ENCODE measurements around the gene PKP4. TPM values are rescaled to one million over a fixed set of nuclear protein-coding genes. Genes with fewer than 3 reads are reported as not detected.
"Not testable (repeated sequence)": the region's sequence is repeated elsewhere in the genome, so short reads cannot be mapped to it uniquely, and the experiment has no call there.

The PKP4 gene
- total and polyA plus RNA-seq, 11 donors: 17.6 to 66.7 (median 49.0) TPM

DNA sequence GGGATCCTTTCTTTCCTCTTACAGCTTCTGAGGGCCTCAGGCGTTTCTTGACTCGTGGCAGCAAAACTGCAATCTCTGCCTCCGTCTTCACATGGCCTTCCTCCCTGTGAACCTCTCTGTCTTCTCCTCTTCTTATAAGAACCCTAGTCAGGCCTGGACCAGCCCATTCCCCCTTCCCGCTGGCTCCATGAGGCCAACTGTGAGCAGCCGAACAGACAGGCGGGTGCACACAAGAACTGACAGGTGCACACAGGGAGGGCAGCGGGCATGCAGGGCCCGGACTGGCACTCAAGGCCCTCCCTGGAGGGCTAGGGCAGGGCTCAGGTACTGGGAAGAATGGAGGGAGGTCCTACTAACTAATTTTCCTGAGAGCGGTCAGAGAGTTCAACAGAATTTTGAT lies 246.0 kb downstream of the PKP4 start:
- WGBS, 4 donors: 81 to 90% (median 88%) methylated on average over 9 of the region's 9 CpGs
- TF ChIP-seq POLR2A (IDR thresholded peaks at IDR 0.05) (no peak), CTCF (IDR thresholded peaks at IDR 0.05) (no peak)
- Histone ChIP-seq H3K27ac (no peak overlapping the region), H3K36me3 (no peaks in the 10 kb centered on the region), H3K9me3 (peaks cover 0 to 12% (median 0%) of the 10 kb centered on the region in 12 donors), H3K27me3 (no peaks in the 10 kb centered on the region), H3K4me3 (no peak overlapping the region), H3K4me1 (no peaks in the 10 kb centered on the region)
- intact Hi-C loops (cut with DNase I): no loop called here
- DNase-seq: no peak
- no peak for ATAC-seq

DNA sequence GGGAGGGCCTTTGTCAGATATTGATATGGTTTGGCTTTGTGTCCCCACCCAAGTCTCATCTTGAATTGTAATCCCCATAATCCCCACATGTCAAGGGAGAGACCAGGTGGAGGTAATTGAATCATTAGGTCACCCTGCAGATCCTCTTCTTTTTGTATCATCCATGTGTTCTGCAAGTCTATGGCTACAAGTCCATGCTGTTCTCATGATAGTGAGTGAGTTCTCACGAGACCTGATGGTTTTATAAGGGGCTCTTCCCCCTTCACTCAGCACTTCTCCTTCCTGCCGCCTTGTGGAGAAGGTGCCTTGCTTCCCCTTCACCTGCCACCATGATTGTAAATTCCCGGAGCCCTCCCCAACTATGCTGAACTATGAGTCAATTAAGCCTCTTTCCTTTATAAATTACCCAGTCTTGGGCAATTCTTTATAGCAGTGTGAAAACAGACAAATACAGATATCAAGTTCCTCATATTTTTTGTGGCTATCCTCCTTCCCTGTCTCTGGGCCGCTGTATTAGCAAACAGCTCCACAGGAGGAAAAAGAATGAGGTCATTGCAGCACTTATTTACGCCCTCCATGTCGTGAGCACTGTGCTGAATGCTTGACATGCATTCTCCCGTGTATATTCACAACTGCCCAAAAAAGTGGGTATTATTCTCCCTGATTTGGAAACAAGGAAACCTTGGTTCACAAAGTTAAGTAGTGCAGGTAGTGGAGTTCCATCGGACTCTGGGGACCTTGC lies 248.1 kb downstream of the PKP4 start:
- H3K4me3 ChIP-seq; ATAC-seq; intact Hi-C loops (cut with DNase I); H3K36me3 ChIP-seq; H3K4me1 ChIP-seq; H3K27me3 ChIP-seq; H3K9me3 ChIP-seq; H3K27ac ChIP-seq; DNase-seq: not testable (repeated sequence)
- WGBS, 4 donors: 93 to 97% (median 95%) methylated on average over 8 of the region's 8 CpGs

DNA sequence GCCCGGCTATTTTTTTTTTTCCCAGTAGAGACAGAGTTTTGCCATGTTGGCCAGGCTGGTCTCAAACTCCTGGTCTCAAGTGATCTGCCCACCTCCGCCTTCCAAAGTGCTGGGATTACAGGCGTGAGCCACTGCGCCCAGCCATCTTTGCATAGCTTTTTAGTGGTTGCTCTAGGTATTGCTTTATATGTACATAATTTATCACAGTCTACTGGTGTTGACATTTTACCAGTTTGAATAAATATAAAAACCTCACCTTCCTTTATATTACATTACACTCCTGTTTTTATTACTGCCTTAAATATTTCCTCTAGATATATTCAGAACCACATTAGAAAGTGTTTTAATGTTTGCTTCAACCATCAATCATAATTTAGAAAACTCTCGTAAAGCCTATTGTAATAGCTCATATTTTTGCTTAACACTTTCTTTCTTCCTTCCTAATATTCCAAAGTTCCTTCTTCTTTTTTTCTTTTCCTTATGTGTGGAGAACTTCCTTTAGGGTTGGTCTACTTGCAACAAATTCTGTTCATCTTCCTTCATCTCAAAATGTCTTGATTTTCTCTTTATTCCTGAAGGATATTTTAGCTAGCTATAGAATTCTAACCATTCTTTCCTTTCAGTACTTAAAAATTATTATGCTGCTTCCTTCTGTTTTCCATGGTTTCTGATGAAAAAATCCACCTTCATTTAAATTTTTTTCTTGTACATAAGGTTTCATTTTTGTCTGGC lies 256.2 kb downstream of the PKP4 start:
- DNase-seq (no peak), ATAC-seq (no peak)
- H3K4me1 ChIP-seq: peaks cover 0 to 35% (median 25%) of the 10 kb centered on the region in 12 donors
- intact Hi-C loops (cut with DNase I): loop anchor here in 1 of 10 donors (5.0 kb wide), 1 partner anchor 41 kb away; no protein-coding TSS in a partner anchor
- TF ChIP-seq POLR2A (IDR thresholded peaks at IDR 0.05) (no peak), CTCF (IDR thresholded peaks at IDR 0.05) (peak in 1 of 12 donors; percentile 28)
- H3K27me3 ChIP-seq: no peaks in the 10 kb centered on the region
- no peak overlapping the region for H3K4me3 ChIP-seq
- peaks cover 0 to 14% (median 5%) of the 10 kb centered on the region in 12 donors for H3K9me3 ChIP-seq
- H3K27ac ChIP-seq: no peak overlapping the region
- no peaks in the 10 kb centered on the region for H3K36me3 ChIP-seq
- 89 to 98% (median 97%) methylated on average over 5 of the region's 5 CpGs for WGBS, 4 donors

DNA sequence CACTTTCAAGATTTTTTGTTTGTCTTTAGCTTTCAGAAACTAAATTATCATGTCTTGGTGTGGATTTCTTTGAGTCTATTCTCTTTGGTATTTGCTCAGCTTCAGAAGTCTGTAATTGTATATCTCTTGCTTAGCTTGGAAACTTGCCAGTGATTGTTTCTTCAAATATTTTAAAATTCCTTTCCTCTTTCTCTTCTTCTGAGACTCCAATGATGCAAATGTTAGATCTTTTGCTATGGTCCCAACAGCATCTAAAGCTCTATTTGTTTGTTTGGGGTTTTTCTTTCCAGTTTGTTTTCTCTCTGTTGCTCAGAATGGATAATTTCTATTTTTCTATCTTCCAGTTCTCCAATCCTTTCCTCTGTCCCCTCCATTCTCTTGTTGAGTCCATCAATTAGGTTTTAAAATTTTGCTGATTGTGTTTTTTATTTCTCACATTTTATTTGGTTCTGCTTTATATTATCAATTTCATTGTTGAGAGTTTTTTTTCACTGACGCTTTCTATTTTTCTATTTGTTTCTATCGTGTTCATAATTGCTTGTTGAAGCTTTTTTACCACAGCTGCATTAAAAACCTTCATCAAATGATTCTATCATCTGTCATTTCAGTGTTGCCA lies 256.9 kb downstream of the PKP4 start:
- ATAC-seq: no peak
- no peak for TF ChIP-seq POLR2A (IDR thresholded peaks at IDR 0.05)
- TF ChIP-seq CTCF (IDR thresholded peaks at IDR 0.05): no peak
- H3K4me1 ChIP-seq: peaks cover 0 to 42% (median 31%) of the 10 kb centered on the region in 12 donors
- no peak for DNase-seq
- WGBS, 4 donors: 96 to 98% (median 97%) methylated on average over 2 of the region's 2 CpGs
- H3K36me3 ChIP-seq: no peaks in the 10 kb centered on the region
- H3K4me3 ChIP-seq: no peak overlapping the region
- intact Hi-C loops (cut with DNase I): loop anchor here in 1 of 10 donors (5.0 kb wide), 1 partner anchor 41 kb away; no protein-coding TSS in a partner anchor
- H3K27ac ChIP-seq: no peak overlapping the region
- H3K27me3 ChIP-seq: no peaks in the 10 kb centered on the region
- peaks cover 0 to 14% (median 5%) of the 10 kb centered on the region in 12 donors for H3K9me3 ChIP-seq
